ENCODE data around the gene ADAMTS17.
"Not testable (repeated sequence)": the region's sequence is repeated elsewhere in the genome, so short reads cannot be mapped to it uniquely, and the experiment has no call there.

Gene ADAMTS17

DNA sequence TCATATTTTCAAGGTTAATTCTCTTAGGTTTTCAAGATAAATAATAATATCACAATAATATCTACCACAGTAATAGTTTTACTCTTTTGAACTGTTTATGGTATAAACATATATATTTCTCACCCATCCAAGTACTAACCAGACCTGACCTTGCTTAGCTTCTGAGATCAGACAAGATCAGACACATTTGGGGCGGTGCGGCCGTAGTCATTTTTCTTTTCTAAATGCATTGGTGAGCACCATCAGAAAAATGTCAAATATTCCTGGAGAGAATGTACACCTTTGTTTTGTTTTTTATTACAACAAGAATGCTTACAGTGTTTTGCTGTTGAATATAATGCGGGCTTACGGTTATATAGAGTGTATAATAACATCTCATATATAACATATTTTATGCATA, 267.8 kb downstream of the ADAMTS17 start:
- H3K4me3 ChIP-seq (ENCODE audit: low read depth, low read length), result no peak overlapping the region
- TF ChIP-seq POLR2A (IDR thresholded peaks at IDR 0.05; ENCODE audit: extremely low read depth, insufficient read length) (no peak), MYC (IDR thresholded peaks at IDR 0.05; ENCODE audit: low read depth, low read length) (no peak)
- TF ChIP-seq, protein P1, sequence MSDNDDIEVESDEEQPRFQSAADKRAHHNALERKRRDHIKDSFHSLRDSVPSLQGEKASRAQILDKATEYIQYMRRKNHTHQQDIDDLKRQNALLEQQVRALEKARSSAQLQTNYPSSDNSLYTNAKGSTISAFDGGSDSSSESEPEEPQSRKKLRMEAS (IDR thresholded peaks at IDR 0.05; ENCODE audit: low read depth, low read length), result no peak
- TF ChIP-seq, protein P2, sequence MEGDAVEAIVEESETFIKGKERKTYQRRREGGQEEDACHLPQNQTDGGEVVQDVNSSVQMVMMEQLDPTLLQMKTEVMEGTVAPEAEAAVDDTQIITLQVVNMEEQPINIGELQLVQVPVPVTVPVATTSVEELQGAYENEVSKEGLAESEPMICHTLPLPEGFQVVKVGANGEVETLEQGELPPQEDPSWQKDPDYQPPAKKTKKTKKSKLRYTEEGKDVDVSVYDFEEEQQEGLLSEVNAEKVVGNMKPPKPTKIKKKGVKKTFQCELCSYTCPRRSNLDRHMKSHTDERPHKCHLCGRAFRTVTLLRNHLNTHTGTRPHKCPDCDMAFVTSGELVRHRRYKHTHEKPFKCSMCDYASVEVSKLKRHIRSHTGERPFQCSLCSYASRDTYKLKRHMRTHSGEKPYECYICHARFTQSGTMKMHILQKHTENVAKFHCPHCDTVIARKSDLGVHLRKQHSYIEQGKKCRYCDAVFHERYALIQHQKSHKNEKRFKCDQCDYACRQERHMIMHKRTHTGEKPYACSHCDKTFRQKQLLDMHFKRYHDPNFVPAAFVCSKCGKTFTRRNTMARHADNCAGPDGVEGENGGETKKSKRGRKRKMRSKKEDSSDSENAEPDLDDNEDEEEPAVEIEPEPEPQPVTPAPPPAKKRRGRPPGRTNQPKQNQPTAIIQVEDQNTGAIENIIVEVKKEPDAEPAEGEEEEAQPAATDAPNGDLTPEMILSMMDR (IDR thresholded peaks at IDR 0.05; ENCODE audit: low read depth, low read length), result no peak
- no peak for DNase-seq (ENCODE audit: low read depth)

DNA sequence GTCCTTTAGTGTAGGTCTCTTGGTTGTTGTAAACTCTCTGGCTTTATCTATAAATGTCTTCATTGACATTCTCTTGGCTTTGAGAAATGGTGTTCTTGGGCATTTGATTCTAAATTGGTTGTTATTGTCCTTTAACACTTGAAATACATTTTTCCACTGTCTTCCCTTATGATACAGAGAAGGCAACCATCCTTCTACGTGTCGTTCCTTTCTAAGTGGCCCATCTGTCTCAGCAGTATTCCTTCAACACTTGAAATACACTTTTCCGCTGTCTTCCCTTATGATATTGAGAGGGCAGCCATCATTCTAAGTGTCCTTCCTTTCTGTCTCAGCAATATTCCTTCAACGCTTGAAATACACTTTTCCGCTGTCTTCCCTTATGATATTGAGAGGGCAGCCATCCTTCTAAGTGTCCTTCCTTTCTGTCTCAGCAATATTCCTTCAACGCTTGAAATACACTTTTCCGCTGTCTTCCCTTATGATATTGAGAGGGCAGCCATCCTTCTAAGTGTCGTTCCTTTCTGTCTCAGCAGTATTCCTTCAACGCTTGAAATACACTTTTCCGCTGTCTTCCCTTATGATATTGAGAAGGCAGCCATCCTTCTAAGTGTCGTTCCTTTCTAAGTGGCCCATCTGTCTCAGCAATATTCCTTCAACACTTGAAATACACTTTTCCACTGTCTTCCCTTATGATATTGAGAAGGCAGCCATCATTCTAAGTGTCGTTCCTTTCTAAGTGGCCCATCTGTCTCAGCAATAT, 275.1 kb downstream of the ADAMTS17 start:
- not testable (repeated sequence) for DNase-seq (ENCODE audit: low read depth); H3K4me3 ChIP-seq (ENCODE audit: low read depth, low read length)

DNA sequence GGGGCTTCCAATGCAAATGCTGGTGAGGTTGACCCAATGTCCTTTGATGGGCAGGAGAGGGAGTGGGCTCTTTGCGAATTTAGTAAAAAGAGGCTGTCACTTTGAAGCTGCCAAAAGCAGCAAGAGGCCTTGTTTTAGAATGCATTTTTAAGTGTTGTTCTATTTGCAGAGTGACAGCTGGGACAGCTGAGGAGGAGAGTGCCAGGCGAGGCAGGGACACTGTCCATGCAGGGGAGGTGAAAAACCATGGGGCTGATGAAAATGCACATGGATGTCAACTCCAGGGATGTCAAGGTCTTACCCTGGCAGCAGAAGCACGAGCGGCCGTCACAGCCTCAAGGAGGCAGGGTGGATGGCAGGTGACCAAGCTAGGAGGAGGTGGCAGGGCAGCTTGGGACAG, 279.8 kb downstream of the ADAMTS17 start:
- H3K4me3 ChIP-seq (ENCODE audit: low read depth, low read length), result no peak overlapping the region
- TF ChIP-seq POLR2A (IDR thresholded peaks at IDR 0.05; ENCODE audit: extremely low read depth, insufficient read length), result no peak
- TF ChIP-seq, protein P2 (IDR thresholded peaks at IDR 0.05; ENCODE audit: low read depth, low read length), result no peak
- DNase-seq (ENCODE audit: low read depth), result no peak

DNA sequence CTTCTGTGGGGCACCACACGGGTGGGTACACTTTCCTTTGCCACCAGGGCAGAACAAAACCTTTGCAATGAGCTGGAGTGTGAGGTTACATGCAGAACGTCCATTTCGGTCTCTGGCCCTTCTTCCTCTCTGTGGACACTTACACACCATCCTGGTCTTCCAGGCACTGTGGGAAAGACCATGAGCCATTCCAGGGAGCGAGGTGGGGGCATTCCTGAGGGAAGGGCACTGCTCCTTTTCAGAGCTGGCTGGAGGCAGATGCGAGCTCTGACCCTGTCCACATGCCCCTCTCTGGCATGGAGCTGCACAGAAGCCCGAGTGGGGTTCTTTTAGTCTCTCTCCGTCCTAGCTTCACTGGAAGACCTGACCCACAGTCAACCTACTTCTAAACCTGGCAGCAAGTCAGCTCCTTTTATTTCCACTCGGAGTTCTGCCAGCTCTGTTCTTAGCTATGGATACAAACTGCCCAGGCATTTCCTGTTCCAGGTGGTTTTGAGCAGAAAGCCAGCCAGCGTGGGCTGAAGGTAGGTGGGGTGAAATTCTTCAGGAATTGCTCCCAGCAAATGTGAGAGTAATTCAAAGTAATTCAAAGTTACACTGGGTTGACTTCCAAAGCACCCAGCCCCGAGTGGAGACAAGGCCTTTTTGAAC, 281.4 kb downstream of the ADAMTS17 start:
- DNase-seq (ENCODE audit: low read depth), result no peak
- TF ChIP-seq MYC (IDR thresholded peaks at IDR 0.05; ENCODE audit: low read depth, low read length) (no peak), POLR2A (IDR thresholded peaks at IDR 0.05; ENCODE audit: extremely low read depth, insufficient read length) (no peak)
- TF ChIP-seq, protein P2 (IDR thresholded peaks at IDR 0.05; ENCODE audit: low read depth, low read length), result no peak
- TF ChIP-seq, protein P1 (IDR thresholded peaks at IDR 0.05; ENCODE audit: low read depth, low read length), result no peak

DNA sequence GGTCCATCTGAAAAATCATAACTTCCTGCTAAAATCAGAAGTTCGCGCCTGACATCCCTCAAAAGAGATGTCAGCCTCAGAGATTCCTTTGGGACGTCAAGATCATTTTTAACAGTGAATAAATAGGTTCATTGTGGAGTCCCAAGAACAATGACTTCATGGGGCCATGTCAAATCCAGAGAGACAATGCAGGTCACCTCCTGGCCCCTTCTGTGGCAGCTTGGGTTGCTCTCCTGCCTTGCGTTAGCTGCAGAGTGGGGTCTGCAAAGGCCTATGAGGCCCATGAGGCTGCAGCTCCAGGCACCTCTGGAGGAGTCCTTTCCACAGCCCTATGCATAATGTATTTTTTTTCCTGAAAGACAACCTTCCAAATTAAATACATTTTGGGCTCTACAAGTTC, 282.3 kb downstream of the ADAMTS17 start:
- no peak overlapping the region for H3K4me3 ChIP-seq (ENCODE audit: low read depth, low read length)
- TF ChIP-seq, protein P2 (IDR thresholded peaks at IDR 0.05; ENCODE audit: low read depth, low read length), result no peak
- no peak for TF ChIP-seq MYC (IDR thresholded peaks at IDR 0.05; ENCODE audit: low read depth, low read length)
- TF ChIP-seq POLR2A (IDR thresholded peaks at IDR 0.05; ENCODE audit: extremely low read depth, insufficient read length), result no peak
- TF ChIP-seq, protein P1 (IDR thresholded peaks at IDR 0.05; ENCODE audit: low read depth, low read length), result no peak
- DNase-seq (ENCODE audit: low read depth), result no peak

More for the DNA sequence above, 281.4 kb downstream of the ADAMTS17 start:
- no peak overlapping the region for H3K4me3 ChIP-seq (ENCODE audit: low read depth, low read length)

DNA sequence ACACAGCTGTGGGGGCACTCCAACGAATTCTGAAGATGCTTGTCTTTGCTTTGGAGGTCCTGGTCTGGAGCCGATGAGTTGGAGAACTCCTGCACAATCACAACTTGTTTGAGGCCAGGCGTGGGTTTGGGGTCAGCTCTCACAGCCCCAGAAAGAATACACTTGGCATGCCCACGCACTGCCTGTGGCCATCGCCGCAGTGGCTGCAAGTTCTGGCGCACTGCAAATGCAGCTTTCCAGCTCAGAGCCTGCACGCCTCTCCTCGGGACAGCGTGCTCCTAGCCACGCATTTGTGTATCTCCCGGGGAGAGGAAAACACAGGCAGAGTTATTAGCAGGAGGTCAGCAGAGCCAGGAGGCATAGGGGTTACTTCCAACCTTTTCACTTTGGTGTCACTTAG, 282.7 kb downstream of the ADAMTS17 start:
- TF ChIP-seq, protein P1 (IDR thresholded peaks at IDR 0.05; ENCODE audit: low read depth, low read length), result no peak
- TF ChIP-seq, protein P2 (IDR thresholded peaks at IDR 0.05; ENCODE audit: low read depth, low read length), result no peak
- no peak for TF ChIP-seq POLR2A (IDR thresholded peaks at IDR 0.05; ENCODE audit: extremely low read depth, insufficient read length)
- TF ChIP-seq MYC (IDR thresholded peaks at IDR 0.05; ENCODE audit: low read depth, low read length), result no peak
- no peak overlapping the region for H3K4me3 ChIP-seq (ENCODE audit: low read depth, low read length)
- no peak for DNase-seq (ENCODE audit: low read depth)
